Measurements from ENCODE around the gene KDM3B.

GRCh38 chr5:138385660-138386059 is 33.2 kb downstream of the KDM3B start:
- TF ChIP-seq, protein P1, sequence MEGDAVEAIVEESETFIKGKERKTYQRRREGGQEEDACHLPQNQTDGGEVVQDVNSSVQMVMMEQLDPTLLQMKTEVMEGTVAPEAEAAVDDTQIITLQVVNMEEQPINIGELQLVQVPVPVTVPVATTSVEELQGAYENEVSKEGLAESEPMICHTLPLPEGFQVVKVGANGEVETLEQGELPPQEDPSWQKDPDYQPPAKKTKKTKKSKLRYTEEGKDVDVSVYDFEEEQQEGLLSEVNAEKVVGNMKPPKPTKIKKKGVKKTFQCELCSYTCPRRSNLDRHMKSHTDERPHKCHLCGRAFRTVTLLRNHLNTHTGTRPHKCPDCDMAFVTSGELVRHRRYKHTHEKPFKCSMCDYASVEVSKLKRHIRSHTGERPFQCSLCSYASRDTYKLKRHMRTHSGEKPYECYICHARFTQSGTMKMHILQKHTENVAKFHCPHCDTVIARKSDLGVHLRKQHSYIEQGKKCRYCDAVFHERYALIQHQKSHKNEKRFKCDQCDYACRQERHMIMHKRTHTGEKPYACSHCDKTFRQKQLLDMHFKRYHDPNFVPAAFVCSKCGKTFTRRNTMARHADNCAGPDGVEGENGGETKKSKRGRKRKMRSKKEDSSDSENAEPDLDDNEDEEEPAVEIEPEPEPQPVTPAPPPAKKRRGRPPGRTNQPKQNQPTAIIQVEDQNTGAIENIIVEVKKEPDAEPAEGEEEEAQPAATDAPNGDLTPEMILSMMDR (IDR thresholded peaks at IDR 0.05) = no peak
- no peak for TF ChIP-seq POLR2A (IDR thresholded peaks at IDR 0.05)
